Mucosa of stomach (tissue), 1 donor: ENCODE data around the gene AP2A2.
"Not testable (repeated sequence)": the region's sequence is repeated elsewhere in the genome, so short reads cannot be mapped to it uniquely, and the experiment has no call there.

Source experiments
- H3K27me3 ChIP-seq: one replicate; pipeline ENCODE4 v1.7.0; 2013; ENCODE audit warnings: mild to moderate bottlenecking, low read length; ENCODE audit not compliant: control insufficient read depth, insufficient read depth
- H3K36me3 ChIP-seq: one replicate; pipeline ENCODE4 v1.7.0; 2013; ENCODE audit warnings: low read length; ENCODE audit not compliant: control insufficient read depth, insufficient read depth
- H3K4me1 ChIP-seq: one replicate; pipeline ENCODE4 v1.7.0; 2013; ENCODE audit warnings: mild to moderate bottlenecking, low read length; ENCODE audit not compliant: control insufficient read depth, insufficient read depth
- H3K4me3 ChIP-seq: one replicate; pipeline ENCODE4 v1.7.0; 2013; ENCODE audit warnings: low read length
- H3K9ac ChIP-seq: one replicate; pipeline ENCODE4 v1.7.0; 2013; ENCODE audit warnings: mild to moderate bottlenecking, low read length, moderate library complexity
- H3K9me3 ChIP-seq: one replicate; pipeline ENCODE4 v1.7.0; 2013; ENCODE audit warnings: mild to moderate bottlenecking, low read length, moderate library complexity; ENCODE audit not compliant: control insufficient read depth
- donor health status: Pancreatic carcinoma.

The AP2A2 gene

GRCh38 chr11:1010551-1011319, 85.1 kb downstream of the AP2A2 start:
- H3K9me3 ChIP-seq = no peaks in the 10 kb centered on the region
- H3K4me1 ChIP-seq = peaks cover 7% of the 10 kb centered on the region
- no peak overlapping the region for H3K4me3 ChIP-seq
- H3K27me3 ChIP-seq = no peaks in the 10 kb centered on the region
- peaks cover 29% of the 10 kb centered on the region for H3K36me3 ChIP-seq
- no peak overlapping the region for H3K9ac ChIP-seq

- peaks cover 7% of the 10 kb centered on the region for H3K4me1 ChIP-seq
- no peaks in the 10 kb centered on the region for H3K27me3 ChIP-seq
- H3K9me3 ChIP-seq = no peaks in the 10 kb centered on the region
- peaks cover 29% of the 10 kb centered on the region for H3K36me3 ChIP-seq
- H3K9ac ChIP-seq = no peak overlapping the region
- no peak overlapping the region for H3K4me3 ChIP-seq
These were observed 85.6 kb downstream of the AP2A2 start for GRCh38 chr11:1011320-1011698.

DNA sequence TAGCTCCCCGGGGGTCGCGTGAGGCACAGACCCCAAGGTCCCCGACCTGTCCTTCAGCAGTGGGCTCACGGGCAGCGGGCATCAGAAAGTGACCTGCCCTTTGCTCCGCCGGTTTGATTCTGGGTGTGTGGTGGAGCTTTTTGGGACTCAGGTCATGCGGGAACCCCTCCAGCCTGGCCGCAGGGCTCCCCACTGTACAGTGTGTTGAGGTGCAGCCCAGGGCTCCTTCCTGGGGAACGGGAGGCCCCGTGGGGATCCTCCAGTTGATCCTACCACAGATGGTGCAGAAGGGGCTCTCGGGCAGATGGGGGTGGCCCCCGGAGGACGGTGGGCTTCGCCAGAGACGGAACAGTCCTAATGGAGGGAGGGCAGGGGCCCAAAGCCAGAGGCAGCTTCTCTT, 86.6 kb downstream of the AP2A2 start:
- Histone ChIP-seq H3K9me3 (no peaks in the 10 kb centered on the region), H3K4me1 (peaks cover 7% of the 10 kb centered on the region), H3K9ac (no peak overlapping the region), H3K36me3 (peaks cover 23% of the 10 kb centered on the region), H3K4me3 (no peak overlapping the region), H3K27me3 (no peaks in the 10 kb centered on the region)

DNA sequence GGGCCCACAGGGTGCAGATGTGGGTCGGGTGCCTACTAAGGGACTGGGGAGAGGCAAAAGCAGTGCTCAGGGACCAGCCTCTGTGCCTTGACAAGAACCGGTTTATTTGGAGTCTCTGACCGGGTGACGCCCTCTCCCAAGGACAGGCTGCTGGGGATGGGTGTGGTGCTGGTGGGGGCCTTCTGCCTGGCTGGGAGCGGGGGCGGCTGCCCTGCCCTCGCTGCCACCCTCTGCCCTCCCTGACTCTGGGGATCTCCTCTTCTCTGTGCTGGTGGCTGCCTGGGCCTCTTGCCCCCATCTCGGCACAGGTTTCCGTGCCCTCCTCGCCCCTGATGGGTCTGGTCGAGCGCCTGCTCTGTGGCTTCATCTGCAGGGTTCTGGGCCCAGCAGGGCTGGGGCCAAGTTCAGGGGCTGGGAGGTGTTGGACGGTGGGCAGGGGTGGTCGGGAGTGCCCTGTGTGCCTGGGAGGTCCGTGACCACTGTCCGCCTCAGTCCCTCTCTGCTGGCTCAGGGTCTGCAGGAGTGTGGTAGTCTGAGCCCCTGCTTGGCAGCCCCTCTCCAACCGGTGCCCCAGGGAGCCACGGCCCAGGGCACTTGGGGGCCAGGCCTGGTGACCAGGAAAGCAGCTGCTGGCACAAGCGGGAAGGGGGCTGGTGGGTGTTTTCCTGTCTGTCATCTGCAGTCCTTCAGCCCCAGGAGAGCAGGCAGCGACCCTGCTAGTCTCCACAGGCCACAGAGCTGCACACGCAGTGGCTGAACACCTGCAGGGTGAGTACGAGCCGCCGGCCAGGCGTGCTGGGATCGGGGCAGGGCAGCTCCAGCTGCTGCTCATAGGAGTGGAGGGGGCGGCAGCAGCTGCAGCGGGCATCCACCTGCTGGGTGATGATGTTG, 87.3 kb downstream of the AP2A2 start:
- Histone ChIP-seq H3K9me3 (no peaks in the 10 kb centered on the region), H3K4me3 (no peak overlapping the region), H3K27me3 (no peaks in the 10 kb centered on the region), H3K36me3 (peaks cover 23% of the 10 kb centered on the region), H3K4me1 (peaks cover 7% of the 10 kb centered on the region), H3K9ac (no peak overlapping the region)

DNA sequence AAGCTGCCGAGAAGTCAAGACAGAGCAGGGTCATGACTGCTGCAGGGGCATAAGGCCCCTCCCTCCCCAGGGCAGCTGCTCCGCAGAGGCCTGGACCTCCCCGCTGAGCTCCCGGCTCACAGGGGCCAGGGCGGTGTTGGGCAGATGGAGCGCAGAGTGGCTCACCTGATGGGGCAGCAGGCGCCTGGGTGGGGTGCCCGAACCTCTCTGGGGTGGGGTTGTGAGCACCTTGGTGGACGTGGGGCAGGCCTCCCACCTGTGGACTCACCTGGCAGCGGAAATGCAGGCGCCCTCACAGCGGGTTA, 87.9 kb downstream of the AP2A2 start:
- H3K36me3 ChIP-seq = peaks cover 23% of the 10 kb centered on the region
- no peak overlapping the region for H3K9ac ChIP-seq
- H3K4me1 ChIP-seq = peaks cover 7% of the 10 kb centered on the region
- H3K4me3 ChIP-seq = no peak overlapping the region
- H3K9me3 ChIP-seq = no peaks in the 10 kb centered on the region
- no peaks in the 10 kb centered on the region for H3K27me3 ChIP-seq

GRCh38 chr11:1014276-1014675, 88.6 kb downstream of the AP2A2 start:
- Histone ChIP-seq H3K9me3 (no peaks in the 10 kb centered on the region), H3K27me3 (no peaks in the 10 kb centered on the region), H3K4me1 (peaks cover 7% of the 10 kb centered on the region), H3K4me3 (no peak overlapping the region), H3K36me3 (peaks cover 23% of the 10 kb centered on the region), H3K9ac (no peak overlapping the region)

GRCh38 chr11:1015064-1015463, 89.4 kb downstream of the AP2A2 start:
- Histone ChIP-seq H3K9ac (no peak overlapping the region), H3K4me1 (peaks cover 7% of the 10 kb centered on the region), H3K36me3 (peaks cover 19% of the 10 kb centered on the region), H3K9me3 (no peaks in the 10 kb centered on the region), H3K4me3 (no peak overlapping the region), H3K27me3 (no peaks in the 10 kb centered on the region)

DNA sequence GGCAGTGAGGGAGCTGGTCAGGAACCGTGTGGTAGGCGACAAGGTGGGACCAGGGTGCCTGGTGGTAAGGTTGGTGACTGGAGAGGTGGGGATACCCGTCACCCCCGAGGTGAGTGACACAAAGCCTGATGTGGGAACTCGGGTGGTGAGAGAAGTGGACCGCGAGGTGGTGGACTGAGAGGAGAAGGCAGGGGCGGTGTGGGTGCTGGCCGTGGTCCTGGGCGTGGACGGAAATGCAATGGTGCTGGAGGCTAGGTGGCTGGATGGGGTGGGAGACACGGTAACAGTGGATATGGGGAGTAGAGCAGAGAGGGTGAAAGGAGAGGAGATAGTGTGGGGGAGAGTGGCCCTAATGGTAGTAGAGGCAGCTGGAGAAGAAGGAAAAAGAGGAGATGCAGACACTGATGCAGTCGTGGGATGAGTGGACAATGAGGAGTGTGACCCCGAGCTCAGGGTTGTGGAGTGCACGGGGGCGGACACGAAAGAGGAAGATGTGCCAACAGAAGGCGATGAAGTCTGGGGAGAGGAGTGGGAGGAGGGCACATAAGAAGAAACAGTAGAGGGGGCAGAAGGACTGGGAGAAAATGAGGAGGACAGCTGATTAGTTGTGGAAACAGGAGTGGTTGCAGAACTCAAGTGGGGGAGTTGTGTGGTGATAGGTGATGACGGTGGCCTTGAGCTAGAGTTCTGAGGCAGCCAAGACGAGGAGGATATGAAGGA, 90.3 kb downstream of the AP2A2 start:
- no peaks in the 10 kb centered on the region for H3K9me3 ChIP-seq
- peaks cover 7% of the 10 kb centered on the region for H3K4me1 ChIP-seq
- H3K36me3 ChIP-seq = peaks cover 10% of the 10 kb centered on the region
- H3K27me3 ChIP-seq = no peaks in the 10 kb centered on the region
- H3K9ac ChIP-seq = no peak overlapping the region
- H3K4me3 ChIP-seq = no peak overlapping the region

DNA sequence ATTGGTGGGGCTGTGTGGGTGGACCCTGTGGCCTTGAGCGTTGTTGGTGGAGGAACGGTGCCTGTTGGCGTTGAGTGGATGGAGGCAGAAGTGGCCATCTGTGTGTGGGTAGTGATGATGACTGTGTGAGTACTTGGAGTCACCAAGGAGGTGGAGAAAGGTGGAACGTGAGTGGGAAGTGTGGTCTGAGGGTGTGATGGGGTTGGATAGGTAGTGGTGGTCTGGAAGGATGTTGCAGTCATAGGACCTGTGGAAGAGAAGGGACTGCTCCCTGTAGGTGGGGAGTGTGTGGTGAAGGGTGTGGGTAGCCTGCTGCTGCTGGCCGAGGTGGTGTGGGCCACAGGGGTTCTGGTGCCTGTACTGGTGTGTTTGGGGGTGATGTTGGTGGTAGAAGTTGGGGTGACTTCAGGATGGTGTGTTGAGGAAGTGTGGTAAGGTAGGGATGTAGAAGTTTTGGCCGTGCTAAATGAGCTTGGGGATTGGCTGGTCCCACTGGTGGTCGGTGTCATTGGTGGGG, 91.0 kb downstream of the AP2A2 start:
- H3K4me3 ChIP-seq, H3K27me3 ChIP-seq, H3K4me1 ChIP-seq, H3K9me3 ChIP-seq, H3K36me3 ChIP-seq, H3K9ac ChIP-seq: not testable (repeated sequence)

DNA sequence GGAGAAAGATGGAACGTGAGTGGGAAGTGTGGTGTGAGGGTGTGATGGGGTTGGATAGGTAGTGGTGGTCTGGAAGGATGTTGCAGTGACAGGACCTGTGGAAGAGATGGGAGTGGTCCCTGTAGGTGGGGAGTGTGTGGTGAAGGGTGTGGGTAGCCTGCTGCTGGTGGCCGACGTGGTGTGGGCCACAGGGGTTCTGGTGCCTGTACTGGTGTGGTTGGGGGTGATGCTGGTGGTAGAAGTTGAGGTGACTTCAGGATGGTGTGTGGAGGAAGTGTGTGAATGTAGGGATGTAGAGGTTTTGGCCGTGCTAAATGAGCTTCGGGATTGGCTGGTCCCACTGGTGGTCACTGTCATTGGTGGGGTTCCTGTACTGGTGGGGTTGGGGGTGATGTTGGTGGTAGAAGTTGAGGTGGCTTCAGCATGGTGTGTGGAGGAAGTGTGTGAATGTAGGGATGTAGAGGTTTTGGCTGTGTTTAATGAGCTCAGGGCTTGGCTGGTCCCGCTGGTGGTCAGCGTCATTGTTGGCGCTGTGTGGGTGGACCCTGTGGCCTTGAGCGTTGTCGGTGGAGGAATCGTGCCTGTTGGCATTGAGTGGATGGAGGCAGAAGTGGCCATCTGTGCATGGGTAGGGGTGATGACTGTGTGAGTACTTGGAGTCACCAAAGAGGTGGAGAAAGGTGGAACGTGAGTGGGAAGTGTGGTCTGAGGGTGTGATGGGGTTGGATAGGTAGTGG, 91.8 kb downstream of the AP2A2 start:
- Histone ChIP-seq H3K27me3 (no peaks in the 10 kb centered on the region), H3K4me3 (no peak overlapping the region), H3K9ac (no peak overlapping the region), H3K4me1 (peaks cover 4% of the 10 kb centered on the region), H3K36me3 (no peaks in the 10 kb centered on the region), H3K9me3 (no peaks in the 10 kb centered on the region)

- Histone ChIP-seq H3K9me3 (no peaks in the 10 kb centered on the region), H3K4me1 (no peaks in the 10 kb centered on the region), H3K27me3 (no peaks in the 10 kb centered on the region), H3K4me3 (no peak overlapping the region), H3K36me3 (no peaks in the 10 kb centered on the region), H3K9ac (no peak overlapping the region)
These were observed 92.4 kb downstream of the AP2A2 start for GRCh38 chr11:1018091-1018490.
